ENCODE data around the gene ZNHIT6.

DNA sequence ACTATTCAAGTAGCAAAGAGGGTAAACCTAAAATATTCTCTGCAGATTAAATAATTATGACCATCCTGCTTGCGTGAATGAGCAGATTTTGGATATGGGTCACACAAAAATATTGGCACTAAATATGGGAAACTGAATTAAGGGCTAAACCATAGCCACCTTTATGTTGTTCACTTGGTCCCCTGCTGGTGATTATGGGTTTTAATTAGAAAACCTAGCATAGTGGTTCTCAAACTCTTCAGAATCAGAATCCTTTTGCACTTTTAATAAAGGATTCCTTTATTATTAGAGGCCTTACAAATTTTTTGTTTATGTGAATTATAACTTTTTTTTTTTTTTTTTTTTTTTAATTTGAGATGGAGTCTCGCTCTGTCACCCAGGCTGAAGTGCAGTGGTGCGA, 38.5 kb upstream of the ZNHIT6 start:
- no peak for TF ChIP-seq SUZ12 (IDR thresholded peaks at IDR 0.05; ENCODE audit: extremely low read depth, insufficient read depth, insufficient read length)
- no peak for TF ChIP-seq YY1 (IDR thresholded peaks at IDR 0.05; ENCODE audit: insufficient read depth, insufficient read length)
- no peak for TF ChIP-seq ZNF274 (IDR thresholded peaks at IDR 0.05; ENCODE audit: low read depth, low read length)

All from NT2/D1 (cell line).